GM18517 (cell line): ENCODE data around the gene PMP22.

Experiments used
- ATAC-seq: cut with Tn5 transposase; IDR thresholded peaks from one replicate; pipeline ENCODE4 v1.9.1; 2021; ENCODE audit warnings: mild to moderate bottlenecking, moderate library complexity; ENCODE audit not compliant: unreplicated experiment

PMP22 gene

DNA sequence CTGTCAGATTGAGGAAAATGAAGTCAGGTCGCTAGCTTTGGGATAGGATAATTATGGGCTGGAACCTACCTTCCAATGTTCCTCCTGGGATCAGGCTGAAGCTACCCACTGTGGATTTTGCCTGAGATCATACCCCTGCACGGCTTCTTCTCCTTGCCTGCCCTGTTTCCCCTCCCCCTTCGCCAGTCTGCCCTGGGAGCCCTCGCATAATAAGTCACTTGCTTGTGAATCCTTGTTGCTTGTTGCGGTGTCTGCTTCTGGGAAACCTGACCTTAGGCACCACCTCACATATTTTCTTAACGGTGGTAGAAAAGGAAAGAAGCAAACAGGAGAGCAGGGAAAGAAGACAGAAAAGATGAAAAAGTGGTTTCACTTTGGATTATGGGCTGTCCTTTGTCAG is 13.3 kb upstream of the PMP22 start:
- ATAC-seq: no peak

DNA sequence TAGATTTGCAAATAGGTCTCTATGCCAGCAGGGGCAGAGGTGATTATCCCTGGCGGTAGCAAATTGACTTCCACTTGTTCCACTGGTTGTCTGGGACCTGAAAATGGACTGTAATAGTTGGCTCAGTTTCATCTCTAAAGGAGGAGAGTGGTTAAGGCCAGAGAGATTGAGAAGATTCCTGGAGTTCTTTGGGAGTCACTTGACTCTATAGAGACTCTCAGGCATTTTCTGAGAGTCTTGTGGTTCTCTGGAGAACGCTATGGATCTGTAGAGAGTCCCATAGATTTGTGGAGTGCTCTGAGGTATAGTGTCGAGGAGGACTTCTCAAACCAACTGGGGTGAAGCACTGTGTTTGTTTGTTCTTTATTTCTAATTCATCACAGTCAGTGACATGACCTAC is 8.9 kb upstream of the PMP22 start:
- ATAC-seq: no peak

DNA sequence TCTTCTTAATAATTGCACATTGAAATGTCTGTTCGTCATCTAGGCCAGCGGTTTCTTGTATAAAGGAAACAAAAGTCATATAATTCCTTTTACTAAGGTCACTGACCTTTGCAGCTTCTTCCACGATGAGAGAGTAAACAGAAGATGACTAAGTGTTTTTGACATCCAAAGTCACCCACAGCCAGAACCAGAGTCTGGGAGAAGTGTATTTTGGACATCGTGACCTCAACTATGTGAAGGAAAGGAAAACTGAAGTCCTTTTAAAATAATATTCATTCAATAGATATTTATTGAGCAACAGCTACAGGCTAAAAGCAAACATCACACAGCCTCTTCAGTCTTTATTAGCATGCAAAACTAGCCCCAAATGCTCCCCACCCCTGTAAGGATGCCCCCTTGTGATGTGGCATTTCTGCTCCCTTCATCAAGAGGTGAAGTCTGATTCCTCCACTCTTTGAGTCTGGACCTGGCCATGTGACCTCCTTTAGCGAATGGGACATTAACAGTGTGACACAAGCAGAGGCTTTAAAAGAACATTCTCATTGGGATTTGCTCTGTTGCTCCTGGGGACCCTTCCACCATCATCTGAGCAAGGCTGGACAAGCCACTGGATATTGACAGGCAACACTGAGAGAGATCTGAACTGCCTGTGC is 8.1 kb upstream of the PMP22 start:
- ATAC-seq: no peak

DNA sequence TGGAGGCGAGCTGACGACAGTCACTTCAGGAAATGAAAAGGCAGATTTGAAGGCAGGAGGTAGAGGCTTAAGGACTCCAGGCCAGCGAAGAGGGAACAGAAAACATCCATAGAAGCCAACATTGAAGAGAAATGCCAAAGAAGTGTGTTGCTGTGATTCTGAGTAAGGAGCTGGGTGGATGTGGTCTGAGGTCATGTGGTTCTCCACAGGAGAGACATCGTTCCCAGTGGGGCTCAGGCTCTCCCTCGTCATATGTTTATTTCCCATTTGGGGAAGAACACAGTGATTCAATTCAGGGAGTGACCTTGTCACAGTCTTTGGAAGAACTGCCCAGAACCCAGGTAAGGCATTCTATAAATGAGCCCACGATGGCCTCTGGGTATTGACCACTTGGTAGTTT is 6.6 kb upstream of the PMP22 start:
- ATAC-seq: no peak

DNA sequence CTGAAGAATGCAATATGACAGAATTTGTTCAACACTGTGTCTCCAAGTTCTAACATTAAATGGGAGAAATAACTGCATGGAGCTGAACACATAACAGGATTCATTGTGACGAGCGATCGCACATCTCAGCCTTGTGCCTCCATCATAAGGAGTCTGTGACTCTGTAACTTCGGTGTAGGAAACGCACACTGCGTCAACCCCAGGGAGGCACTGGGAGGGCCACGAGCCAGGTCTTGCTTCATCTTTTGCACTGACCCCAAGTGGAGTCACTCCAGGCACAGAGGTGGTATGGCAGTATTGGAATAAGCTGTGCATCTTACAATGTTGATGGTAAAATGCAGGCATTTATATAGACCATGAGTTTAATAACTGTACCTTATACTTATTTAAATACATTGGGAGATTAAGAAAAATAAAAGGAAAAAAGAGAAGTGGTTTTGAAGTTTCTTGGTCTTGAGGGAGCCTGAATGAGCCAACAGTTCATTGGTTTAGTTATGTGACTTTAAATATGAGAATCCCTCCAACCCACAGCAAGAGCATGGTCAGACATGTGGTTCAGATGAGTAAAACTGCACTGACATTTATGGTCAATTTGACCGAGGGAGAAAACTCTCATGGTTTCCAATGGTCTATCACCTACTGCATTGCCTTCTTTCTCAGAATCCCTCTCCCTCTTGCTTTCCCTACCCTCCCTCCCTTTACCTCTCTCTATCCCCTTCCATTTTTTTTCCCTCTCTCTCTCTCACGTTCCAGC is 5.7 kb upstream of the PMP22 start:
- ATAC-seq: no peak

DNA sequence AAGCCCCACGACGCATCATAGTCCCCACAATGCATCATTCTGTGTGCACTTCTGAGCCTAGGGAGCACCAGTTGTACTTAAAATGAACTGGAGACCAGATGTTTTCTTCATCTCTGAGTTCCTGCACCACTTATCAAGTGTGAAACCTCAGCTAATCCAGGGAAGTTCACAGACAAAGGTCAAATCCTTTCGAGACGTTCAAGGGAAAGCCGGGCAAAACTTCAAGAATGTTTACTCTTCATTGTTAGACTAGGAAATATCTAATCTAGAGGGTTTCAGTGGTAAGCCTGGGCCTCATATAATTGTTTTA is 4.6 kb upstream of the PMP22 start:
- no peak for ATAC-seq

DNA sequence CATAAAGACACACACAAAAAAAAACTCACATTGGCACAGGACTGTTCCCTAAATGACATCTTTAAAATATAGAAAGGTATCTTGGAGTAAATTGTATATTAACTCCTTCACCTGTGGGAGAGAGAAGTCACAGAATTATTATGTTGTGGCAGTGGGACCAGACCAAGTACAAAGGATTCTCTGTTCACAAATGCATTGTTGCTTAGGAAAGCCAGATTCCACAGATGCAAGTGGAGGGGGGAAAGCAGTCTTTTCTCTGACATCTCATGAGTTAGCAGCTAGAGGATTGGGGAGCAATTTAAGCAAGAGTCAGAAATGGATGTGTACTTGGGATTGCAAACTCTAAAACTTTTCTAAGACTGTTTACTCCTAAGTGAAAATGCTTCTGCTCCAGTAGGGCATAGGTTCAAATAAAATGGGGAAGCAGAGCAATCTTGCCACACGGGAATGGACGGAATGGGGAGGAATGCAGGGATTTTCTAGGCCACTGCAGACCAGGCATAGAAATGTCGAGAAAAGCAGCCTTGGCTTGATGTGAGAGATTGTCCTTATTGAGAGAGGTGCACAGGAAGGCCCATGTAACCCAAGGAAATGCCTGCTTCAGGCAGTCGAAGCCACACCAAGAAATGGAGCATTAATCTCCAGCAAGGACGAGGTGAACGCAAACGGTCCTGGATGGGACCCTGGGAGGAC is 4.1 kb upstream of the PMP22 start:
- ATAC-seq: no peak

DNA sequence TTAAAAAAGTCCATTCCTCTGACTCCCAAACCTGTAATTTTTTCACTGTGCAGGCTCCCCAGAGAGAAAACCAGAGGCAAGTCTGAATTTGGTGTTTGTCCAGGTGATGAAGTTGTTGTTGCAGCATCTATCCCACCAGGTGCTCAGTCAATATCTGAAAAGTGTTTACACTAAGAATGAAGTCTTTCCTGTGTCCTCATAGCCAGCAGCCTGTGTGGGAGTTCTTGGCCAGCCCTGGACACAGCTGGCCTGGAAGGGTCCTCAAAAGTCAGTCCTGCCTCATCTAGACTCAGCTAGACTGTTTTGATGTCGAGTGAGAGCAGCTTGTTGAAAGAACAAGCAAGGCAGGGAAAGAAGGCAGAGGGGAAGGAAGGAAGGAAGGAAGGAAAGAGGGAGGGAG is 3.3 kb upstream of the PMP22 start:
- ATAC-seq: no peak

DNA sequence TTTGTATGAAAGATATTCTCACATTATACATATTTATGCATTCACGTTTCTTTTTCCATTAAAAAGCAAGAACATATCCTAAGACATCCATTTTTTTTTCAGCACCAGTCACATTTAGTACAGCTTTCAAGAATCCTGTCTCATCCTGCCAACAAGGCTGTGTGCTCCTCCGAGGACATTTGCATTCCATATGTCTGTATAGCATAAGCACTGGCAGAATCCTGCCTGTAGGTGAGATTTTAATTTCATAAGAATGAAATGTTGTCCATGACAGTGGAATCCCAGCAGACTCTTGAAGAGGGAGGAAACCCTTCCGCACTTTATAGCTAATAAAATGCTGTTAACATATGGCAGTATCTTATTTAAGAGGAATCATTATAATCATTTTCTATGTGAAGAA is 2.9 kb upstream of the PMP22 start:
- no peak for ATAC-seq

DNA sequence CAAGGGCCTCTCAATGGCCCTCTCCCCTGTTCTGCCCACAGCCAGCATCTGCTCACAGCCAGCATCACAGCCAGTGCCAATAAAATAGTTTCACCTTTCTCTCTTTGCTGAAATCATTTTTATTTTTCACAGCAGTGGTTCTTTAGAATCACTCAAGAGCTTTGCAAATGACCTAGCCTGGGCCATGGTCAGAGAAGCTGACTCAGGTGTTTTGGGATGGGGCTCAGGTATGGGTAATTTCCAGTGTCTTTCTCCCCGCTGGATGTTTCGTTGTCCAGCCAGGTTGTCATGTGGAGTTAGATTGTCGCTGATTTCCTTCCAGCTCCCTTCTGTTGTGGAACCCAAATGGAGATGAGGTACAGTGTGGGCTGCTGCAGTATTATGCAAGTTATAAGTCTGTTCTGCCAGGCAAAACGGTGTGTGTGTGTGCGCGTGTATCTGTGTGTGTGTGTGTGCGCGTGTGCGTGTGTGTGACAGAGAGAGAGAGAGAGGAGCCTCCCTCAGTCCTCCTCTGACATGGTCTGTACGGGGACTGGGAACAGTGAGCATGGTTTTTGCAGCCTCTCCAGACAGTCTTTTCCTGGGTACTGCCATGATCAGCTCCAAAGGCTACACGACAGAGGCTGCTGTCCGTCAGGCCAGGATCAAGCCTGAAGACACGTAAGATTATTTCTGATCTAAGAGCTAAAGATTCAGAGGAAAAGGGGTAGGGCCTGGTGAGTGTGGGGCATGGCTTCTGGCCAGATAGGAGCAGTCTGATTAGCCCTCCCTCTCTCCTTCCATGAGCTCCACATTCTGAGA is 1.4 kb upstream of the PMP22 start:
- no peak for ATAC-seq

DNA sequence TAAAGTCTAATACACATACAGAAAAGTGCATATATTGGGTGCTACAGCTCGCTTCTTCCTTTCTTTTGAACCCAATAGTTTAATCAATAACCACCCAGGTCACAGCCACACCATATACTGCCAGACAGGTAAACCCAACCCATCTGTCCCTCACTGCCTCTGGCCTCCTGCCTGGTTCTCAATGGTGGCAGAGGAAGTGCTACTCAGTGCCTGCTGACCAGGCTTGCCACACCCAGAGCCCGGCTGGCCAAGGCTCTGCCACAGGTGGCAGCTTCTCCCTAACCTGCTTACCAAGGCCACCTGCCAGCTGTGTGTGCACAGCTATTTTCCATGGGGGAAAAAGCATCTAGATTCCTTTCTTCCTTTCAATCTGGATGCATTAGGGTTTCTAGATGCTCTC is 584 bp downstream of the PMP22 start:
- no peak for ATAC-seq

DNA sequence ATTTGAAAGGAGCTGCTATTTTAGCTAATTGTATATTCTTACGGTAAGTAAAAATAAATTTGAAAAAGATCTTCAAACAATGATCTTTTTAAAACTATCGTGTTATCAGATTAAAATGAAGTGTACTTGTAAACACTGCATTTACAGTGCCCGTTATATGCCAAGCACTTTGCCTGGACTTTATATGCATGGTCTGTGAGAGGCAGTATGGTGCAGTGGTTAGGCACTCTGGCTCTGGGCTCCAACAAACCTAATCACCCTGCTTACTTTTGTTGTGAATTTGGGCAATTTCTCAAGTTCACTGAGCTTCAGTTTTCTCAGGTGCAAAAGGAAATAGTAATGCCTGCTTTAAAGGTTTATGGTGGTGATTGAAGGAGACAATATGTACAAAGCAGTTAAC is 1.4 kb downstream of the PMP22 start:
- no peak for ATAC-seq

DNA sequence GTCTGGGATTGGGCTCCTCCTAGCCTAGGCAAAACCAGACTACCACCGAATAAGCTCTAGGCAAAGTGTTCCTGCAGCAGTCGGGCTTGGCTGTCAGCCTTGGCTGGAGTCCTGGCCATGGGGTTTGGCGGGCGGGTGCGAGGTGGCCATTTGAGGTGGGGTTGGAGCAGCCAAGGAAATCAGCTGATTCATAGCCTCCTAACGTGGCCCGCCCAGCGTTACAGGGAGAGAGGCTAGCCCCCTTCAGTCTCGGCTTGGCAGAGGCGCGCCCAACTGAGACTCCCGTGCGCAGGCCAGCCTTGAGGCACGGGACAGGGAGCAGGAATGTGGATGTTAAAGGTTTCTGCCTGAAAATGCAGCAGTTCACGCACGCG is 1.9 kb downstream of the PMP22 start:
- ATAC-seq: no peak

DNA sequence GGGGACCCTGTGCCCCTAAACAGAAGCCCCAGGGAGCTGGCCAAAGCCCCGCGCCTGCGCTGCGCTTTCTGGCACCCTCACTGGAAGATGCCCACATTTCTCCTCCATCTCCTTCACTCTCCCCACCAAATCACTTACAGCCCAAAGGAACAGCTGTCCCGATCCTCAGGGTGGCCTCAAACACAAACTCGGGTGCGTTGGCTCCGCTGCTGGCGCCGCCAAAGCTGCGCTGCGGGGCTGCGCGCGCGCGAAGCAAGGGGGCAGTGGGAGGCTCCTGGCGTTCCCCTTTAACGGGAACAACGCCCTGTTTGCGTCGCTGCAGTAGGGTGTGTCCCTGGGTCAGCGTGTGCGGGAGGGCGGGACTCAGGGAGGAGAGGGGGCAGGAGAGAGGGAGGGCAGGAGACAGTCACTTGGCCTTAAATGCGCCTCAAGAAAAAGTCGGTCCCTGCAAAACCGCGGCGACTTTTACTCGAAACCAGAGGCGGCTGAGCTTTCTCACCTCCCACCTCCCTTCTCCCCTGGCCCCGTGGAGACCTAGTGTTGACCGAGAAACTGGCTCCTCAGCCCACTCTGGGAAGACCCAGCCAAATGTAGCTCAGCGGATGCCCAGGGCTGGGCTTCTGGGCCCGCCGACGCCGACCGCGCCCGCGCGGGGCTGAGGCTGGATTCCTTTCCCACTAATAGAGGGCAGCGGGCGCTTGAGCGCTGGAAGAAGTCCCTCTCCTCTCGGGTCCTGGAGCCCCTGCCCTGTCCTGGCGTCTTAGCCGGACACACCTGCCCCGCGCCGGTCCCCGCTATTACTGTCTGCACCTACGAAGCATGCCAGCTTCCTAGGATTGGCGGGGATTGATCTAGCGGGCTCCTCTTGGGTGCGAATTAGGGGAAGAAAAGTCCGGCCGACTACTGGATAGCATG is 2.6 kb downstream of the PMP22 start:
- no peak for ATAC-seq

DNA sequence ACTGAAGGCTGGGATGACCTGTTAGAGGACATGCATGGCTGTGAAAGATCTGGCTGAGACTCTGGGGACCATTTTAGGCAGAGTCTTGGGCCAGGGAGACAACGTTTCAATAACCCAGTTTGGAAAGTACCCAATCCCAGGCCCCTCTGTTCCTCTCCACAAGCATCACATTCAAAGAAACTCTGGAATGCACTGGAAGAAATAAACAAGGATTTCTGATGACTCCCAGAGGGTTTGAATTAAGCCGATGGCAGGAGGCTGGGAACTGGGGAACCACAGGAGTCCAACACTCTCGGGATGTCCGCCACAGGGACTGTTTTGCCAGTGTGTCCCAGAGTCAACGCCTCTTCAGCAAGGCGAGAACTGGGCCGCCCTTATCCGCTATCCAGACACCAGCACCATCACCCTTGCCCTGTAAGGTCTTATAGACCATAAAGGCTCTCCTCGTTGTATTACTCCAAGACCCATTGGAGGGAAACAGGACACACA is 3.3 kb downstream of the PMP22 start:
- no peak for ATAC-seq

DNA sequence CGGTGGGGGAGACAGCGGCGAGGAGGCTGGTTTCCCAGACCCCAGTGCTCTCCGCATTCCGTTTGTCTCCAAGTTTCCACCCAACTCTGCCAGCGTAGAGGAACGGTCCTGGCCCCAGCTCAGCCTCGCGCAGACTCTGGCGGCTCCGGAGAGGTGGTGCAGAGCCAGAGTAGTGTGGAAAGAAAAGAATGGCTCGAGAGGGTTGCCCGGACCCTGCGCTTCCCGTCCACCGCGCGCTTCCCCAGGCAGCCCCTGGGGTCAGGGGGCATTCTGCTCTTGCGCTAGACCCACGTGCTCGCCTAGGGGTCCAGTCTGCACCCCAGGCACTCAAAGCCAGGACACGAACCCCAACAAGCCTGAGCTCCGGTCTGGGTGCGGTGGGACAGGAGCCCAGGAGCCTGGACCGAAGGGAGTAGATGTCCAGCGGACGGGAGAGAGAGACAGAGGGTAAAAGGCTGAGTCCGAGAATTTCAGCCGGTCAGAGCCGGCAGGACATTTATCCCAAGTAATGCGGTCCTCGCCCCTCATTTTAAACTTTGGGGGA is 3.8 kb downstream of the PMP22 start:
- no peak for ATAC-seq

DNA sequence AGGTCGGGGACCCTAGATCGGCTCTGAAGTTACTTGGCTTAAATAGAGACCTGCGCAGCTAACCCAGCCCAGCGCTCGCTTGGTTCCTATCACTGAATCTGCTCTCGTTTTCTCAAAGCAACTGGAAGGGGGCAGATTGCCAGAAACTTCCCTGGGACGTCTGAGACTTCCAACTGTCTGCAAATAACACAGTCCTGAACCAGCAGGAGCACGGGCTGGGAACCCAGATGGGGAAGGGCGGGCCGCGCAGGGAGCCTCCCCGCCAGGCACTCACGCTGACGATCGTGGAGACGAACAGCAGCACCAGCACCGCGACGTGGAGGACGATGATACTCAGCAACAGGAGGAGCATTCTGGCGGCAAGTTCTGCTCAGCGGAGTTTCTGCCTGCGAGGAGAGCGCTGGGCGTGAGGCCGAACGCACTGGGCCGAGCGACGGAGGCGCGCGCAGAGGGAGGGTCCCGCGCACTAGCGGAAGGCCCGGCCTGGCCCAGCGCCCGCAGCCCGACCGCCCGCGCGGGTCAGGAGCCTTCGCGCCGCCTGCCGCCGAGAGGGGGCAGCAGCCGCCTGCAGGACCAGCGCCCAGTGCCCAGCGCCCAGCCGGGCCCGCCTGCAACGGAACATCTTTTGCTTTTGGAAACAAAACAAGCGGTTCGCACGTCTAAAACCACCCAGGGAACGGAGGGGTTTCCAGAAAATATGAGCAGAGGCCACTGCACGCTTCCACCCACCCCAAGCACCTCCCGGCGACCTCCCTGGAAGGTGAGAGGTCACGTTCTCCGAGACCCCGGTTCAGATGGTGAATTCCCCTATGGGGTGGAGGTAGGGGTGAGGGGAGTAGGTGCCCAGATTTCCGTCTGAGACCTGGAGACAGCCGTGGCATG is 4.5 kb downstream of the PMP22 start:
- no peak for ATAC-seq

DNA sequence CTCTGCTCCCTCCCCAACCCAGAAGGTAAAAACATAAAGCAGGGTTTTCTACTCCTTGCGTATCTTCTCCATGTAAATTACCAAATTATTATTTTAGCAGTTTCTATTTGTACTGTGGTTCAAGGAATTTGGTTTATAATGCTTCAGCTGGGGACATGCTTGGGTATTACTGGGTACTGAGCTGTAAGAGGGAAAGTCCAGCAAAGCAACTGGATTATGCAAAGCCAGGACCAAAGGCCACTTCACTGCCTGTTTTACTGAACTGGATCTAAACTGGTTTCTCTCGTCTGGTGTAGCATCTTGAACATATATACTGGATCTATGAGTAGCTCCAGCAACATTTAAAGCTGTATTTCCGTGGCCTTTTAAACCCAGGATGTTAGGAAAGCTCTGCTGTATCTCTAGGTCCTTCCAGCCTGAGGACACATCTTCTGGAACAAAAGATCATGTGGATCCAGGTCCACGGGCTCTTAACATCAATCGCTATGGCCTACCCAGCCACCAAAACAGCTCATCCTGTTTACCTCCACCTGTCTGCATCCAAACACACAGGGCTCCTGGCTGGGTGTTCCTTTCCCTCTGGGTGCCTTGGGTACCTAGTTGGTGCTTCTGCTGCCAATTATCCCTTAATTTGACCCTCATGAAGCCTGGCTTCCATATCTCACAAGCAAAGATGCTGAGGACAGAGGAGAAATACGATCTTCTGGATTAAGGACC is 7.2 kb downstream of the PMP22 start:
- no peak for ATAC-seq
